K562 (cell line): ENCODE data around the gene DGUOK. TPM values are rescaled to one million over a fixed set of nuclear protein-coding genes. Genes with fewer than 3 reads are reported as not detected.

Experiments
- ATAC-seq: fragments of 200-7000 bp; cut with Tn5 transposase; 3 replicates; pipeline ENCODE4 v1.9.1; 2020; ENCODE audit warnings: moderate library complexity
- BruUV-seq: library from RNA; stranded (reverse); fragments of 400-500 nt; replicated peaks from 2 replicates; lab custom pipeline; 2021; lab: Mats Ljungman, UMichigan
- CTCF ChIA-PET: fragments of 300-600 bp; formaldehyde crosslinking; extraction: SDS; loops from one replicate; lab custom pipeline; 2021; ENCODE audit warnings: low intra/inter-chr PET ratio; lab: Yijun Ruan, JAX
- POLR2A ChIA-PET: fragments of 300-600, 350-650 bp; sonication (Branson Sonifier 250); formaldehyde crosslinking; extraction: SDS; loops from one replicate; lab custom pipeline; 2021; ENCODE audit warnings: antibody characterized with exemption, inconsistent platforms; lab: Yijun Ruan, JAX
- DNase-seq, 4 experiments: peaks; one replicate each; pipeline versions ENCODE4 v3.0.0 to v3.0.0-alpha.2; 2011 to 2018; ENCODE audit warnings: low spot score in 3 of 4, mixed read lengths in 3 of 4; ENCODE audit errors: extremely low read depth in 1 of 4
- FAIRE-seq: peaks from 2 replicates; lab custom pipeline; 2011; peaks lifted over from hg19 to GRCh38; lab: Jason Lieb, UNC
- H2AFZ ChIP-seq: 2 replicates; pipeline ENCODE4 v1.6.0; 2011; ENCODE audit warnings: low read depth, low read length, control low read depth, inconsistent platforms
- H3K27ac ChIP-seq: fragments of 200-600 bp; 3 replicates; pipeline ENCODE4 v1.8.0; 2011; ENCODE audit warnings: low read depth, mild to moderate bottlenecking, control low read depth, inconsistent platforms, low read length, moderate library complexity, mixed read lengths; ENCODE audit errors: extremely low read depth
- H3K27me3 ChIP-seq, 2 experiments: fragments of 300-600 bp in 1 of 2; 2 replicates in 1 of 2; 3 replicates in 1 of 2; pipeline versions ENCODE4 v1.6.0 to v1.8.0; 2011; ENCODE audit warnings: inconsistent platforms in 2 of 2, low read length in 2 of 2, mild to moderate bottlenecking in 1 of 2, mixed read lengths in 1 of 2, moderate library complexity in 1 of 2; ENCODE audit not compliant: control insufficient read depth in 2 of 2, insufficient read depth in 2 of 2
- H3K36me3 ChIP-seq: fragments of 300-600 bp; 3 replicates; pipeline ENCODE4 v1.8.0; 2011; ENCODE audit warnings: mild to moderate bottlenecking, low read length, inconsistent platforms; ENCODE audit not compliant: control insufficient read depth, insufficient read depth
- H3K4me1 ChIP-seq, 2 experiments: fragments of 200-600 bp in 1 of 2; replicated peaks in 1 of 2; 2 replicates in 1 of 2; 3 replicates in 1 of 2; pipeline versions ENCODE4 v1.5.1 to v1.8.0; 2011; ENCODE audit warnings: inconsistent platforms in 2 of 2, low read length in 2 of 2, mild to moderate bottlenecking in 1 of 2, mixed read lengths in 1 of 2, moderate library complexity in 1 of 2; ENCODE audit not compliant: control insufficient read depth in 2 of 2, insufficient read depth in 2 of 2
- H3K4me2 ChIP-seq: 2 replicates; pipeline ENCODE4 v1.6.1; 2011; ENCODE audit warnings: low read length, control low read depth, inconsistent platforms, mixed read lengths; ENCODE audit not compliant: insufficient read depth
- H3K4me3 ChIP-seq: fragments of 200-600 bp; sonication (generic), shearing (Covaris generic); 2 replicates; pipeline ENCODE4 v1.5.1; 2016; ENCODE audit warnings: control low read depth, inconsistent platforms
- H3K79me2 ChIP-seq: fragments of 200-600 bp; 3 replicates; pipeline ENCODE4 v1.8.0; 2011; ENCODE audit warnings: low read length, inconsistent platforms; ENCODE audit not compliant: control insufficient read depth, insufficient read depth
- H3K9ac ChIP-seq, 2 experiments: 2 replicates each; pipeline versions ENCODE4 v1.6.0 to v1.6.1; 2011; ENCODE audit warnings: low read depth in 2 of 2, low read length in 2 of 2, control low read depth in 1 of 2, inconsistent platforms in 1 of 2, mild to moderate bottlenecking in 1 of 2, mixed read lengths in 1 of 2; ENCODE audit not compliant: insufficient read depth in 1 of 2
- H3K9me1 ChIP-seq: one replicate; pipeline ENCODE4 v1.6.0; 2011; ENCODE audit warnings: inconsistent platforms, mild to moderate bottlenecking, low read length, moderate library complexity; ENCODE audit not compliant: control insufficient read depth, insufficient read depth
- H3K9me3 ChIP-seq: replicated peaks from 2 replicates; pipeline ENCODE4 v1.5.1; 2011; ENCODE audit warnings: low read depth, low read length, inconsistent platforms; ENCODE audit not compliant: control insufficient read depth, insufficient read depth
- H4K20me1 ChIP-seq: replicated peaks from 2 replicates; pipeline ENCODE4 v1.6.1; 2011; ENCODE audit warnings: low read length, inconsistent platforms, mixed read lengths; ENCODE audit not compliant: control insufficient read depth, insufficient read depth
- JUNB ChIP-seq: fragments of 450-650 bp; formaldehyde crosslinking; conservative IDR thresholded peaks from 2 replicates; pipeline ENCODE4 v1.4.0; 2020; ENCODE audit warnings: mild to moderate bottlenecking
- MNT ChIP-seq, 2 experiments: fragments of 450-650 bp; conservative IDR thresholded peaks; 2 replicates each; pipeline ENCODE4 v1.6.1; 2017; ENCODE audit warnings: mild to moderate bottlenecking in 2 of 2, moderate library complexity in 2 of 2
- RBM22 ChIP-seq: fragments of 200-400 bp; formaldehyde crosslinking; IDR thresholded peaks from 2 replicates; pipeline ENCODE4 v1.6.1; 2018; ENCODE audit warnings: low read length, low read depth; ENCODE audit not compliant: poor library complexity, severe bottlenecking
- TRIM28 ChIP-seq: fragments of 450-650 bp; IDR thresholded peaks from 2 replicates; pipeline ENCODE4 v1.6.1; 2017
- ZNF518B ChIP-seq: fragments of 250-450 bp; sonication (Bioruptor Pico); IDR thresholded peaks from 2 replicates; pipeline ENCODE4 v1.5.0; 2021; ENCODE audit warnings: mild to moderate bottlenecking, moderate library complexity
- WGBS: fragments of 100-300 bp; shearing (Covaris generic); methylation state at CpG from one replicate; pipeline ENCODE4 v1.1.6; 2016; ENCODE audit warnings: low coverage, mixed read lengths; ENCODE audit not compliant: insufficient coverage; ENCODE audit errors: missing lambda C conversion rate; 5-methylcytosine and 5-hydroxymethylcytosine counted together
- in situ Hi-C: fragments of 300-500 bp; cut with MboI; formaldehyde crosslinking; loops from 4 replicates; pipeline ENCODE4 v1.15.0; 2018; ENCODE audit warnings: inconsistent platforms, mixed read lengths
- intact Hi-C: fragments of 100-400 bp; cut with micrococcal nuclease; formaldehyde crosslinking; loops from 2 replicates; pipeline ENCODE4 v1.14.2; 2022
- polyA plus RNA-seq, 8 experiments: library from polyadenylated mRNA; depleted of rRNA in 4 of 8; stranded (reverse) in 5 of 8; unstranded in 3 of 8; fragments of >200 nt; fragmentation: Nextera tagmentation in 2 of 8; fragmentation: Illumina TruSeq in 1 of 8; extraction: Ambion mirVana in 2 of 8; extraction: Trizol in 1 of 8; gene quantifications; 2 replicates each; pipeline versions ENCODE4 v1.2.1 to v1.2.3, GENCODE V29; 2011 to 2014; ENCODE audit warnings: inconsistent platforms in 1 of 8, missing spikeins in 1 of 8
- total RNA-seq, 7 experiments: library from RNA; depleted of rRNA in 6 of 7; stranded (reverse); fragments of >200 nt in 6 of 7; fragmentation: Illumina TruSeq in 2 of 7; extraction: Trizol in 2 of 7; gene quantifications; 2 replicates each; pipeline versions ENCODE4 v1.2.1 to v1.2.3, GENCODE V29; 2011 to 2021; ENCODE audit warnings: low replicate concordance in 1 of 7

The DGUOK gene
- total and polyA plus RNA-seq, 9 of the 15 experiments (the other 6 are each of a cell fraction or from before 2014, with no cell fraction given) = 67.0 to 288 (median 126) TPM

GRCh38 chr2:73961274-73961673, 34.6 kb downstream of the DGUOK start:
- in situ Hi-C loops (no loop called here), intact Hi-C loops (no loop called here)
- Histone ChIP-seq H3K4me1 (peaks cover 5 to 13% of the 10 kb centered on the region in 2 experiments; a peak in 3 of 5 replicates), H3K9ac (no peak overlapping the region), H3K27me3 (no peaks in the 10 kb centered on the region), H3K9me3 (no peaks in the 10 kb centered on the region), H3K4me2 (no peak overlapping the region), H2AFZ (no peak overlapping the region), H3K4me3 (no peak overlapping the region), H4K20me1 (no peaks in the 10 kb centered on the region), H3K9me1 (no peaks in the 10 kb centered on the region), H3K27ac (no peak overlapping the region), H3K36me3 (peaks cover 34% of the 10 kb centered on the region; the same call in 2 of the 3 replicates), H3K79me2 (no peaks in the 10 kb centered on the region)
- 89% methylated on average over 4 of the region's 4 CpGs for WGBS
- ChIA-PET CTCF (no interaction called here), POLR2A (interaction anchor here (0.6 kb wide), 1 partner anchor 36 kb away, joined by 3 read pairs; no protein-coding TSS in a partner anchor)
- DNase-seq (no peak), FAIRE-seq (no peak), ATAC-seq (no peak)
- BruUV-seq = no TSS peak
- no peak for TF ChIP-seq RBM22
- no peak for TF ChIP-seq TRIM28
- no peak for TF ChIP-seq JUNB
- TF ChIP-seq ZNF518B = no peak
- no peak for TF ChIP-seq MNT (conservative IDR thresholded peaks at IDR 0.05)
